Stomach smooth muscle (tissue), 2 donors: Measurements from ENCODE around the gene CACNA1H.
A peak's percentile ranks its signal among the peaks of the same experiment; 100 is the strongest.
"Not testable (repeated sequence)": the region's sequence is repeated elsewhere in the genome, so short reads cannot be mapped to it uniquely, and the experiment has no call there.

Experiments used
- H3K27ac ChIP-seq: one replicate; pipeline ENCODE4 v1.7.0; 2013; ENCODE audit warnings: mild to moderate bottlenecking, low read length, inconsistent platforms
- H3K27me3 ChIP-seq, 2 donors: one replicate each; pipeline ENCODE4 v1.7.0; 2013; ENCODE audit warnings: low read length in 2 of 2; ENCODE audit not compliant: insufficient read depth in 2 of 2, control insufficient read depth in 1 of 2
- H3K36me3 ChIP-seq, 2 donors: one replicate each; pipeline ENCODE4 v1.7.0; 2013; ENCODE audit warnings: low read length in 2 of 2; ENCODE audit not compliant: control insufficient read depth in 2 of 2, insufficient read depth in 2 of 2
- H3K4me1 ChIP-seq: one replicate; pipeline ENCODE4 v1.7.0; 2013; ENCODE audit warnings: low read length; ENCODE audit not compliant: control insufficient read depth, insufficient read depth
- H3K4me3 ChIP-seq, 2 donors: one replicate each; pipeline ENCODE4 v1.7.0; 2013; ENCODE audit warnings: low read length in 2 of 2
- H3K9ac ChIP-seq, 2 donors: one replicate each; pipeline ENCODE4 v1.7.0; 2013; ENCODE audit warnings: low read length in 2 of 2, mild to moderate bottlenecking in 1 of 2
- H3K9me3 ChIP-seq, 2 donors: one replicate each; pipeline ENCODE4 v1.7.0; 2013; ENCODE audit warnings: low read length in 2 of 2; ENCODE audit not compliant: control insufficient read depth in 2 of 2
- donor health status: healthy.
- donor health status: Pancreatic carcinoma.

The CACNA1H gene

GRCh38 chr16:1221628-1222552, 69.0 kb downstream of the CACNA1H start:
- H3K4me3 ChIP-seq: no peak overlapping the region
- H3K9ac ChIP-seq: no peak overlapping the region
- H3K9me3 ChIP-seq: no peaks in the 10 kb centered on the region
- H3K27me3 ChIP-seq: no peaks in the 10 kb centered on the region
- peaks cover 19% of the 10 kb centered on the region for H3K4me1 ChIP-seq
- H3K27ac ChIP-seq: no peak overlapping the region
- H3K36me3 ChIP-seq: peaks cover 13 to 15% of the 10 kb centered on the region in 2 donors

DNA sequence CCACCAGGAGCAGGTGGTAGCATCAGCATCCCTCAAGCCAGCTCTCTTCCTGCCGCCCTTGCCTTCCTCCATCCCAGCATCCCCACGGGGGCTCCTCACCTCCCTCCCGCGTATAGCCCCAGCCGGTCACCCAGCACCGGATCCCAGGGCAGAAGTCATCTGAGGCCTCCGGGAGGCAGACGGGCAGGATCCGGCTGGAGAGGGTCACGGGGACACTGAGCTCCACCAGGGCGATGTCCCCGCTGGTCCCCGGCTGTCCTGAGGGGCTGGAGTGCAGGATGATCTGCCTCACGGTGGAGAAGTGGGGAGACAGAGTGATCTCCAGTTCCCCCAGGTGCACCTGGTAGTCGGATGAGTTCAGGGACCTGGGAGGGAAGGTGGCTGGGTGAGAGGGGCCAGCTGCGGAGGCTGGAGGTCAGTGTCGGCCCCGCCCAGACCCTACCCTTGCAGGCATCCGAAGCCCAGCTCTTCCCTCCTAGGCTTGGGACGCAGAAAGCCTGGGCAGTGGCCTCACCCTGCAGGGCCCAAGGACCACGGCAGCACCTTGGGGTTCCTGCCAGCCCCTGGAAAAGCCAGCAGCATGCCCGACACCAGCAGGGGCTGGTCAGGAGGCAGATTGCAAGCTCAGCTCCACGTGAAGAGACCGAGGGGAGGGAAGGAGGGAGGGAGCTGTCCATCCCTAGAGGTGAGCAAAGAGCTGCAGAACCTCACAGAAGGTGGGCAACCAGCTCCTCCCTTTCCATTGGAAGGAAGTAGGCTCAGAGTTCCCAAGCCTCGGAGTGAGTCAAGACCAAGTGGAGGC, 69.8 kb downstream of the CACNA1H start:
- Histone ChIP-seq H3K36me3 (peaks cover 9 to 12% of the 10 kb centered on the region in 2 donors), H3K4me3 (no peak overlapping the region), H3K9me3 (no peaks in the 10 kb centered on the region), H3K4me1 (peaks cover 22% of the 10 kb centered on the region), H3K27me3 (no peaks in the 10 kb centered on the region), H3K27ac (no peak overlapping the region), H3K9ac (no peak overlapping the region)

DNA sequence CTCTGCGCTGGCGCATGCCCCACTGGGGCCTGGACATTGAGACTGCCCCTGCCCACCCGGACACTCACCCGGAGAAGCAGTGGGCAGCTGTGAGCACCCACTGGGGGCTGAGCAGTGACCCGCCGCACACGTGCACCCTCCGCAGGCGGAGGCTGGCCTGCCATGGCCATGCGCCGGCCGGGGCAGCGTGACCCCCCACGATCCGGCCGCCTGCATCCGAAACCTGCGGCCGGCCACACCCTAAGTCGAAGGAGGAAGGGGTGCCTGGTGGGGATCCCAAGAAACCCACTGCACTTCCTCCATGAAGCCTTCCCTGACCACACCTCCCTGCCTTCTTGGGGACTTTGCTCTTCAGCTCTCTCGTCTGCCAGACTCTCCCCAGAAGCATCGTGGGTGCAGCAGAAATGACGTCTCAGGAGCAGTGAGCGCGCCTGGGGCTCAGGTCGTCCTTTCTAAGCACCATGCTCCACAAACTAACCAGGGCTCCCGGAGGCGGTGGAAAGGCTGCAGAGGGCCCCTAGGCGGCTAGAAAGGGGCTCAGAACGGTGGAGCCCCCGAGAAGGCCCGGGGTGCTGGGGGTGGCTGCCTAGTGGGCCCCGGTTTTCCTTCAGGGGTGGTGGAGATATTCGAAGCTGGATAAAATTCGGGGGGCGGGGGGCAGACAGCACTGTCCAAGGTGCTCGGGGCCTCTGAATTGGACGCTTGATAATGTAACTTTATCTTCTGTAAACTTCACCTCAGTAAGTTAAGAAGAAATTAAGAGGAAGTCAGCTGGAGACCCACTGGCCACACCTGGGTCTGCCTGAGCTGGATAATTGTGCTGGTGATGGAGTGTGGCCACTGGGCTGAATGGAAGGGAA, 70.7 kb downstream of the CACNA1H start:
- Histone ChIP-seq H3K27me3 (no peaks in the 10 kb centered on the region), H3K27ac (no peak overlapping the region), H3K9ac (no peak overlapping the region), H3K4me1 (peaks cover 22% of the 10 kb centered on the region), H3K36me3 (peaks cover 5 to 6% of the 10 kb centered on the region in 2 donors), H3K9me3 (no peaks in the 10 kb centered on the region), H3K4me3 (no peak overlapping the region)

- H3K4me1 ChIP-seq: peaks cover 22% of the 10 kb centered on the region
- H3K9ac ChIP-seq: no peak overlapping the region
- peaks cover 4% of the 10 kb centered on the region in 2 donors for H3K36me3 ChIP-seq
- H3K27me3 ChIP-seq: no peaks in the 10 kb centered on the region
- H3K4me3 ChIP-seq: no peak overlapping the region
- H3K27ac ChIP-seq: no peak overlapping the region
- H3K9me3 ChIP-seq: no peaks in the 10 kb centered on the region
Observed at GRCh38 chr16:1224558-1224957, 71.7 kb downstream of the CACNA1H start.

DNA sequence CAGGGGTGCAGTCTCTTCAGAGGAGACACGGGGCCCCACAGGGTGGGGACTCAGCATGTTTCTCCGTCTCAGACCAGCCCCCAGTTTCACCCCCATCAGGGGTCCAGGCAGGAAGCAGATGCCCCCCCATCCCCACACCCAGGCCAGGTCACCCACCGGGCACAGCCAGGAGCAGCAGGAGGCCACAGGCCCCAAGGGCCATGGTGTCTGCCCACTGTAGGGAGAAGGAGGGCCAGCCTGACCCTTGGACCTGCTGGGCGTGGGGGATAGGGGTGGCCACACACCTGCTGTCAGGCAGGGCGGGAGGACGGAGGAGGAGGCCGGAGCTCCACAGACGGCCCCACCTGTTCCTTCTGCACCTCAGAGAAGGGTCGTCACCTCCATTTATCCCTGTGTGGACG, 72.1 kb downstream of the CACNA1H start, which contains the start of gene TPSG1:
TSS of gene TPSG1 (minus strand) at position 218 of the 401 bp plus-strand sequence. CDS start at position 202, 16 bp downstream.
- no peaks in the 10 kb centered on the region for H3K9me3 ChIP-seq
- H3K4me3 ChIP-seq: no peak within 1 kb of the TSS
- H3K4me1 ChIP-seq: peaks cover 22% of the 10 kb centered on the region
- H3K27ac ChIP-seq: peak within 1 kb of the TSS; percentile 31
- no peaks in the 10 kb centered on the region for H3K27me3 ChIP-seq
- H3K9ac ChIP-seq: no peak within 1 kb of the TSS
- H3K36me3 ChIP-seq: no peaks in the 10 kb centered on the region

DNA sequence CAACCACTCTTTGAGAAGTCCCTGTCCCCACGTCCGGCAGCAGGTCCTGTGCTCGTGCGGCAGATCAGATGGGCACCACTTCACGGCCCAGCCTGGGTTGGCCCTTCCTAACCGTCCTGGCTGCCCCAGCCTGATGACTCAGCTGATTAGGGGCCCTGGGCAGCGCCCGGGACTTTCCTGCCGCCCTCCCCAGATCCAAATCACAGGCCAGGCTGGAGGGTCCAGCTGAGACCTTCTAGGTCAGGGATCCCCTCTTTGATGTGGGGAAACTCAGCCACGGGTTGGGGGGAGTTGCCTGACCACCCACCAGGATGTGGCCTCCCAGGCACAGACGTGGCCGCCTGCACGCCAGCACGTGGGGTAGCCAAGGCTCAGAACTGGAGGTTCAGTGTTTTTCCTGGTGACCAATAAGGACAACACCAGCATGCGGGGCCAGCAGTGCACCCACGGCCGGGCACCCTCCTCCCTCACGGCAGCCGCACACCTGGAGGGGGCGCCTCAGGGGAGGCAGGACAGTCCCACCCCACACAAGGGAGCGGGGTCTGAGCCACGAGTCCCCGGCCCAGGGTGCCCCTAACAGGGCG, 72.9 kb downstream of the CACNA1H start:
- H3K27ac ChIP-seq, H3K4me3 ChIP-seq, H3K9ac ChIP-seq, H3K27me3 ChIP-seq, H3K9me3 ChIP-seq, H3K36me3 ChIP-seq: not testable (repeated sequence)
- peaks cover 22% of the 10 kb centered on the region for H3K4me1 ChIP-seq

- not testable (repeated sequence) for H3K9me3 ChIP-seq, H3K27ac ChIP-seq, H3K4me3 ChIP-seq, H3K27me3 ChIP-seq, H3K36me3 ChIP-seq, H3K9ac ChIP-seq
- H3K4me1 ChIP-seq: peaks cover 18% of the 10 kb centered on the region
Observed at GRCh38 chr16:1226692-1227091, 73.8 kb downstream of the CACNA1H start.

DNA sequence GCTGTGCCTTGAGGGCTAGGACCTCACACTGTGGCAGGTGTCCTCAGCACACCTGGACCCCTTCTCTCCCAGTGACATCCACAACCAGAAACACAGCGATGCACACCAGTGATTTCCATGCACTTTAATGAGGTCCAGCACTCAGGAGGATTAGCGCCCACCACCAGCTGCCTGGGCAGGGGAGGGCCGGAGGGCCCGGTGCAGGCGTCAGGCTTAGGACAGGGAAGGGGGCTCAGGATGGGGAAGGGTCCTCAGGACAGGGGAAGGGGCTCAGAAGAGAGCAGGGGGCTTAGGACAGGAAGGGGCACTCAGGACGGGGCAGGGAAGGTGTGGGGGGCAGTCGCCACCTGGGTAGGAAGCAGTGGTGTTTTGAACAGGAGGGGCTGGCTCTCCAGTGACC, 75.3 kb downstream of the CACNA1H start:
- not testable (repeated sequence) for H3K27me3 ChIP-seq, H3K9ac ChIP-seq, H3K27ac ChIP-seq, H3K4me3 ChIP-seq, H3K9me3 ChIP-seq, H3K36me3 ChIP-seq
- H3K4me1 ChIP-seq: peaks cover 18% of the 10 kb centered on the region

GRCh38 chr16:1229476-1229875, 76.6 kb downstream of the CACNA1H start:
- H3K4me1 ChIP-seq: peaks cover 18% of the 10 kb centered on the region
- not testable (repeated sequence) for H3K27ac ChIP-seq, H3K4me3 ChIP-seq, H3K36me3 ChIP-seq, H3K9me3 ChIP-seq, H3K27me3 ChIP-seq, H3K9ac ChIP-seq

DNA sequence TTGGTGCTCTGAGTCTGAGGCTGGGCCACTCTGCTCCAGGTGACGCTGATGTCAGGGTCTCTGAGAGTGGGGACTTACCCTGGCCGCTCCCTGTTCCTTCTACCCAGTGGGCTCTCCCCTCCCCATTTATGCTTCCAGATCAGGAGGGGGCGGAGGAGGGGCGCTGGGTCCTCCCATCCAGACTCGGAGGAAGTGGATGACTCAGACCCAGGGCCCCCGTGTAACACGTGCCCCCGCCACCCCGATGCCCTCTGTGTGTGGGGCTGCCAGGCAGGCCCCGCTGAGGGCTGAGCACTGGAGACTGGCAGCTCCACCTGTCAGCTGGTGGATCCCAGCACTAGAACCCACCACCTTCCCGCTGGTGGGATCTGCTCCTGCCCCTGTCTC, 77.2 kb downstream of the CACNA1H start, which contains the start of gene TPSB2:
TSS of gene TPSB2 (minus strand) at position 101 of the 387 bp plus-strand sequence. CDS start 233 bp downstream, outside the sequence.
- H3K9ac ChIP-seq, H3K9me3 ChIP-seq, H3K27me3 ChIP-seq, H3K27ac ChIP-seq, H3K36me3 ChIP-seq, H3K4me3 ChIP-seq: not testable (repeated sequence)
- H3K4me1 ChIP-seq: peaks cover 17% of the 10 kb centered on the region
